Measurements from ENCODE around the gene ZNF649. TPM values are rescaled to one million over a fixed set of nuclear protein-coding genes. Genes with fewer than 3 reads are reported as not detected.

ZNF649 gene
- total RNA-seq, 1 experiment from 2014 or later = 8.8 TPM

GRCh38 chr19:51891193-51891747, 13.5 kb downstream of the ZNF649 start:
- H3K4me3 ChIP-seq = no peak overlapping the region
- DNase-seq = no peak
- H3K4me2 ChIP-seq = no peak overlapping the region
- H3K9me3 ChIP-seq (ENCODE audit: insufficient read depth, low read depth) = peaks cover 67% of the 10 kb centered on the region
- intact Hi-C loops (cut with micrococcal nuclease; ENCODE audit: unreplicated experiment) = no loop called here
- no peak overlapping the region for H2AFZ ChIP-seq
- no peaks in the 10 kb centered on the region for H3K27me3 ChIP-seq (ENCODE audit: insufficient read depth, low read depth)
- no TSS peak for BruUV-seq (replicated peaks)
- no peaks in the 10 kb centered on the region for H3K4me1 ChIP-seq (replicated peaks; ENCODE audit: insufficient read depth)
- no peak for TF ChIP-seq EZH2 (IDR thresholded peaks at IDR 0.05; ENCODE audit: low read depth)
- no peak for TF ChIP-seq CTCF (conservative IDR thresholded peaks at IDR 0.05)
- H4K20me1 ChIP-seq (ENCODE audit: insufficient read depth) = no peaks in the 10 kb centered on the region
- H3K36me3 ChIP-seq (ENCODE audit: low read depth) = peaks cover 85% of the 10 kb centered on the region
- H3K27ac ChIP-seq = no peak overlapping the region
- ChIA-PET CTCF (no interaction called here), POLR2A (ENCODE audit: unreplicated experiment) (no interaction called here)
- H3F3A ChIP-seq (ENCODE audit: insufficient read depth, low read depth) = no peaks in the 10 kb centered on the region
- no peaks in the 10 kb centered on the region for H3K9me2 ChIP-seq (ENCODE audit: insufficient read depth)
- H3K79me2 ChIP-seq (ENCODE audit: low read depth) = no peaks in the 10 kb centered on the region

GRCh38 chr19:51889934-51890333, 14.9 kb downstream of the ZNF649 start:
- POLR2A ChIA-PET (ENCODE audit: unreplicated experiment) = interaction anchor here (0.6 kb wide), 1 partner anchor 104 kb away, joined by 3 read pairs; no protein-coding TSS in a partner anchor
- peaks cover 74% of the 10 kb centered on the region for H3K9me3 ChIP-seq (ENCODE audit: insufficient read depth, low read depth)
- no peaks in the 10 kb centered on the region for H3K79me2 ChIP-seq (ENCODE audit: low read depth)
- H2AFZ ChIP-seq = no peak overlapping the region
- no peak overlapping the region for H3K4me3 ChIP-seq
- H4K20me1 ChIP-seq (ENCODE audit: insufficient read depth) = no peaks in the 10 kb centered on the region
- no peaks in the 10 kb centered on the region for H3F3A ChIP-seq (ENCODE audit: insufficient read depth, low read depth)
- CTCF ChIA-PET = no interaction called here
- no peaks in the 10 kb centered on the region for H3K27me3 ChIP-seq (ENCODE audit: insufficient read depth, low read depth)
- DNase-seq = no peak
- H3K36me3 ChIP-seq (ENCODE audit: low read depth) = peaks cover 75% of the 10 kb centered on the region
- intact Hi-C loops (cut with micrococcal nuclease; ENCODE audit: unreplicated experiment) = no loop called here
- no peaks in the 10 kb centered on the region for H3K4me1 ChIP-seq (replicated peaks; ENCODE audit: insufficient read depth)
- no peak overlapping the region for H3K27ac ChIP-seq
- TF ChIP-seq EZH2 (IDR thresholded peaks at IDR 0.05; ENCODE audit: low read depth) (no peak), CTCF (conservative IDR thresholded peaks at IDR 0.05) (no peak)
- H3K9me2 ChIP-seq (ENCODE audit: insufficient read depth) = no peaks in the 10 kb centered on the region; the same call in 1 of the 2 replicates
- H3K4me2 ChIP-seq = no peak overlapping the region
- no TSS peak for BruUV-seq (replicated peaks)

GRCh38 chr19:51887522-51888498, 17.0 kb downstream of the ZNF649 start, which contains the start of gene ZNF577:
ZNF577 (minus strand) TSS chr19:51887951; CDS start chr19:51880382, 7,569 bp downstream.
- no TSS peak for BruUV-seq (replicated peaks)
- DNase-seq = no peak
- Histone ChIP-seq H3K9me2 (ENCODE audit: insufficient read depth) (no peaks in the 10 kb centered on the region; the same call in 1 of the 2 replicates), H3K27me3 (ENCODE audit: insufficient read depth, low read depth) (no peaks in the 10 kb centered on the region), H3K4me1 (replicated peaks; ENCODE audit: insufficient read depth) (no peaks in the 10 kb centered on the region), H3K4me3 (no peak within 1 kb of the TSS), H3K79me2 (ENCODE audit: low read depth) (no peaks in the 10 kb centered on the region), H3K4me2 (no peak within 1 kb of the TSS), H3K27ac (no peak within 1 kb of the TSS), H3K36me3 (ENCODE audit: low read depth) (peaks cover 54% of the 10 kb centered on the region), H3F3A (ENCODE audit: insufficient read depth, low read depth) (no peaks in the 10 kb centered on the region), H4K20me1 (ENCODE audit: insufficient read depth) (no peaks in the 10 kb centered on the region), H3K9me3 (ENCODE audit: insufficient read depth, low read depth) (peaks cover 81% of the 10 kb centered on the region), H2AFZ (no peak within 1 kb of the TSS)
- ChIA-PET CTCF (no interaction called here), POLR2A (ENCODE audit: unreplicated experiment) (no interaction called here)
- TF ChIP-seq CTCF (conservative IDR thresholded peaks at IDR 0.05) (no peak), EZH2 (IDR thresholded peaks at IDR 0.05; ENCODE audit: low read depth) (no peak)
- intact Hi-C loops (cut with micrococcal nuclease; ENCODE audit: unreplicated experiment) = no loop called here

Data from PC-9 (cell line).